Stomach smooth muscle (tissue), 2 donors: ENCODE results near the gene OSBPL6.
"Not testable (repeated sequence)": the region's sequence is repeated elsewhere in the genome, so short reads cannot be mapped to it uniquely, and the experiment has no call there.

ENCODE experiments used
- H3K27ac ChIP-seq: one replicate; pipeline ENCODE4 v1.7.0; 2013; ENCODE audit warnings: mild to moderate bottlenecking, low read length, inconsistent platforms
- H3K27me3 ChIP-seq, 2 donors: one replicate each; pipeline ENCODE4 v1.7.0; 2013; ENCODE audit warnings: low read length in 2 of 2; ENCODE audit not compliant: insufficient read depth in 2 of 2, control insufficient read depth in 1 of 2
- H3K36me3 ChIP-seq, 2 donors: one replicate each; pipeline ENCODE4 v1.7.0; 2013; ENCODE audit warnings: low read length in 2 of 2; ENCODE audit not compliant: control insufficient read depth in 2 of 2, insufficient read depth in 2 of 2
- H3K4me1 ChIP-seq: one replicate; pipeline ENCODE4 v1.7.0; 2013; ENCODE audit warnings: low read length; ENCODE audit not compliant: control insufficient read depth, insufficient read depth
- H3K4me3 ChIP-seq, 2 donors: one replicate each; pipeline ENCODE4 v1.7.0; 2013; ENCODE audit warnings: low read length in 2 of 2
- H3K9ac ChIP-seq, 2 donors: one replicate each; pipeline ENCODE4 v1.7.0; 2013; ENCODE audit warnings: low read length in 2 of 2, mild to moderate bottlenecking in 1 of 2
- H3K9me3 ChIP-seq, 2 donors: one replicate each; pipeline ENCODE4 v1.7.0; 2013; ENCODE audit warnings: low read length in 2 of 2; ENCODE audit not compliant: control insufficient read depth in 2 of 2
- donor health status: healthy.
- donor health status: Pancreatic carcinoma.

OSBPL6 gene

DNA sequence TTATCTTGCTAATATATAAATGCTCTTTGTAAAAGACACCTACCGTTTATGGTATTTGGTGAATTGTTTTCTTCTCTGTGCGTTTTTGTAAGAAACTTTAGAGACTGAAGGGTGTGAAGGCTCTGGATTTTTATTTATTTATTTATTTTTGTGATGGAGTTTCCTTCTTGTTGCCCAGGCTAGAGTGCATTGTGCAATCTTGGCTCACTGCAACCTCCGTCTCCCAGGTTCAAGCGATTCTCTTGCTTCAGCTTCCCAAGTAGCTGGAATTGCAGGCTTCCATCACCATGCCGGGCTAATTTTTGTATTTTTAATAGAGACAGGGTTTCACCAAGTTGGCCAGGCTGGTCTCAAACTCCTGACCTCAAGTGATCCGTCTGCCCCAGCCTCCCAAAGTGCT lies 129.0 kb downstream of the OSBPL6 start:
- not testable (repeated sequence) for H3K4me3 ChIP-seq, H3K4me1 ChIP-seq, H3K9ac ChIP-seq, H3K27ac ChIP-seq, H3K36me3 ChIP-seq, H3K9me3 ChIP-seq, H3K27me3 ChIP-seq

DNA sequence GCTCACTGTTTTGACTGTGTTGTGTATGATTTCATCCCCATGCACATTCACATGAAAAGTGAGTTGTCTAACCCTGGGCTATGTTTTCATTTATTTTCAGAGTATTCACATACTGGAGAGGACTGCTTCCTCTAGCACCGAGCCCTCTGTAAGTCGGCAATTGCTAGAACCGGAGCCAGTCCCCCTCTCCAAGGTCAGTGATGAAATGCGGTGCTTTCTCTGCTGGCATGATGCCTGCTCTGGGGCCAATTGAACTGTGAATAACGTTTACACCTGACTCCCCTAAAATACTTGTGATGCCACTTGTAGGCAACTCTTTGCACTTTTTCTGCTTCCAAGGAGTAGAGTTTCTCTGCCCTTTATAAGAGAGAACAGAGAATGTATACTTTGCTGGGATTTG lies 129.8 kb downstream of the OSBPL6 start:
- Histone ChIP-seq H3K27me3 (no peaks in the 10 kb centered on the region), H3K4me3 (no peak overlapping the region), H3K4me1 (no peaks in the 10 kb centered on the region), H3K9me3 (no peaks in the 10 kb centered on the region), H3K27ac (no peak overlapping the region), H3K9ac (no peak overlapping the region), H3K36me3 (no peaks in the 10 kb centered on the region)

DNA sequence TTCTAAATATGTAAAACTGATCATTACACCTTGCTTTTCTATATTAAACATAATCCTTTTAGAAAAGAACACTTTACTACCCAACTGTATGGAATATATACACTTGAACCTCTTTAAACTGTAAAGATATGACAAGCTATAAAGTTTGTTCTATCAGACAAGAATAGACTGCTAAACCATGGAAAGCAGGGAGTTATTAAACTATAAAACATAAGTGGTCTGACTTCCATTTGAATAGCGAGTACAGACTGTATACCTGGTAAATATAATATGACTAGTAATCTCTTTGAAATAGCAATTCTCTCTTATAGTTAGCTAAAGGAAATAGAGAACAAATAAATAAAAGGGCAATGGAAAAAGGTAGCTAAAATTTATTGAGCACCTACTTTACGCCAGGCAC lies 131.0 kb downstream of the OSBPL6 start:
- Histone ChIP-seq H3K36me3 (no peaks in the 10 kb centered on the region), H3K4me1 (no peaks in the 10 kb centered on the region), H3K27me3 (no peaks in the 10 kb centered on the region), H3K9me3 (no peaks in the 10 kb centered on the region), H3K4me3 (no peak overlapping the region), H3K9ac (no peak overlapping the region), H3K27ac (no peak overlapping the region)

DNA sequence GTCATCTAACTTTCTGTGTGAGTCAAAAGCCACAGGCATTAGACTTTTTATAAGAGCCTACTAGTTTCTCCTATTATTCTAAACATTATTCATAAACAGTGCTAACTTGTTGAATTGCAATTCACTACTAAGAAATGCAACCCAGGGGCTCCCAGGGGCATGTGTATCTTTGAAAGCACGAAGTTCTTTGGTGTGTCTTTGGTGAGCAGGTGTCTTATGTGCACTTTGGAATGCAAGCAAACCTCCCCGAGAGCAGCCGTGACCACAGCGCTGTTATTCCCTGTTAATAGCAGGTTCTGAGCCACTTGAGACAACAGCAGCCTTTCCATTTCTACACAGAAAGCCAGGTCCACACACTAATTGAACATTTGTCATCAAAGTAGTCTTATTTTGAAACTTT lies 133.2 kb downstream of the OSBPL6 start:
- Histone ChIP-seq H3K4me1 (no peaks in the 10 kb centered on the region), H3K4me3 (no peak overlapping the region), H3K36me3 (no peaks in the 10 kb centered on the region), H3K9me3 (no peaks in the 10 kb centered on the region), H3K9ac (no peak overlapping the region), H3K27me3 (no peaks in the 10 kb centered on the region), H3K27ac (no peak overlapping the region)

DNA sequence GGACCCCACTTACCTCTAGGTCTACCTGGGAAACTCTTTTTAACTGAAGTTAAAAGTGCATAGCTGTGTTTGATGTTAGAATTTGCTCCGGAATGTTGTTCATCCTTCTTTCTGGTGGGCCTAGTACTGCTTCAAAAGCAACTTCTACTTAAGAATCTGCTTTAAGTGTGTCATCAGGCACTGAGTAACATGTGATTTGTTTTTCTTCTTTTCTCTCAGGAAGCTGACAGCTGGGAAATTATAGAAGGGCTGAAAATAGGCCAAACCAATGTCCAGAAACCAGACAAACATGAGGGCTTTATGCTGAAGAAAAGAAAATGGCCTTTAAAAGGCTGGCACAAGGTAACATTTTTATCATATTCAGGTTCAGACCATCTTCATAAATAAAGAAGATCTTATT lies 133.7 kb downstream of the OSBPL6 start:
- no peaks in the 10 kb centered on the region for H3K36me3 ChIP-seq
- no peaks in the 10 kb centered on the region for H3K27me3 ChIP-seq
- no peaks in the 10 kb centered on the region for H3K9me3 ChIP-seq
- H3K27ac ChIP-seq: no peak overlapping the region
- H3K4me3 ChIP-seq: no peak overlapping the region
- H3K4me1 ChIP-seq: no peaks in the 10 kb centered on the region
- no peak overlapping the region for H3K9ac ChIP-seq

DNA sequence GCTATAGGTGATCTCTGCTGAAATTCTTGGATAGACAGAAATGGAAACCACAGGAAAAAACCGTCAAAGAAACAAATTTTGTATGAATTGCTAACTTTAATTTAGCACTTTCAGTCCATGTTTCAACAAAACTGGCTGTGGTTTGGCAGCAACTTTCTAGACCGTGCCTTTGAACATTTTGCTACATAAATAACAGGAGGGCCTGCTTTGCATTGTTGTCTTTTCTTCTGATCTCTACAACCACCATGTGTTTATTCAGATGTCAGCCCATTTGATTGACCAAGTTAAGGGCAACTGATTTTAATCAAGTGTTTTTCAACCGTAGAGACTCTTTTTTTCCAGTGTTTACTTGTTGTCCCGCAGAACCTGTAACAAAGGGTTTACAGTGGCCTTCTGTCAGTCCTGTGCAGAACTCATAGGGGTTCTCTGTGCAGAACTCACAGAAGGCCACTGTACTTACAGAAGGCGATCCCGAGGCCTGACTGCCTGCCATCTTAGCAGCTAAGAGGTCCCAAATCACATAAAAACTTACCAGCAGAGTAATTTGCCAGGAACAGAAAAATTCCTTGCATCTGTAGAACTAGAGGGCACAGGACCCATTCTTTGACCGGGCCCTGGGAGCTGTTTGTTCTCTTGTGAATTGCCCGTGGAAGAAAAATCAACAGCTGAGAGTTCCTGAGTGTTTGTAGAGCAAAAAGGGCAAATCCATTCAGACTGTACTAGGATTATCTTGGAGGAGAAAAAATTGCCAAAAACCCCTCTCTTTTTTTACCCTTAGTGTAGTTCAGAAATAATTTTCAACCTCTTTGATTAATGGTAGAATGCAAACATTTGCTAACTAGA lies 136.1 kb downstream of the OSBPL6 start:
- H3K9me3 ChIP-seq: no peaks in the 10 kb centered on the region
- no peak overlapping the region for H3K4me3 ChIP-seq
- H3K36me3 ChIP-seq: no peaks in the 10 kb centered on the region
- H3K27me3 ChIP-seq: no peaks in the 10 kb centered on the region
- H3K27ac ChIP-seq: no peak overlapping the region
- H3K9ac ChIP-seq: no peak overlapping the region
- H3K4me1 ChIP-seq: no peaks in the 10 kb centered on the region

DNA sequence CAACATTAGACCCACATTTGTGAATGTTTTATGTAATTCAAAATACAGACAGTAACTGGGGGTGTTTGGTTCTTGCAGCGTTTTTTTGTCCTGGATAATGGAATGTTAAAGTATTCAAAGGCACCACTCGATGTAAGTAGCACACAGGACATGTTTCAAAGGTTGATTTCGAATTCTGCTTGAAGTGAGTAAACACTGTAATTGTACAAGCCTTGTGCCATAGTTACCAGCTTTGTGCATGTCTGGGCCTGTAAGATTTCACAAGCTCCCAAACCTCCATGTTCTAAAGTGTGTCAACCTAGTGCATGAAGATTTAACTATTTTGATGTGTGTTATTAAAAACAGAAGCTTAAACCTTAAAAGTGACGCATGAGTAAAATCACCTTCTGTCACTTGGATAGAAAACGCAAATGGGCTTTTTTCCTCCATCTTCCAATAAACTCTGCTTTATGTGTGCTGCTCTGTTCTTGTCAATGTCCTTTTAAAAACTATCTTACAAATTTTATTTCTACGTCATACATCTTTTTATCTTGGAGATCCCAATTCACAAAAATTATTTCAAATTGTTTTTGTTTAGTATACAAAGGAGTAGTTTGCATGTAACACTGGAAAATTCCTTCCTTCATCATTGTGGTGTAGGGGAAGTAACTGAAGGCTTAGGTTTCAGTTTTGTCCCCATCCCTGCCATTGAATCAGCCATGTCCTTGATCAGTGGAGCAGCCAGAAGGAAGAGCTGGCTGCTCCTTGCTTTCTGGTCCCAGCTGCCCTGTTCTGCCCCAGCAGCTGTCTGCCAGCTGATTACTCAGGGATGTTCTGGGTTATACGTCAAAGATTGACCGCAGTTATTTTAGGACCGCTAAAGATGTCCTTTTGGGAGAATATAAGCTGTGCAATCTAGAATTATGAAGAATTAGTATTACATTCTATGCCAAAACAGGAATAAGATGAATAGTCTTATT lies 137.4 kb downstream of the OSBPL6 start:
- Histone ChIP-seq H3K9me3 (no peaks in the 10 kb centered on the region), H3K27me3 (no peaks in the 10 kb centered on the region), H3K36me3 (no peaks in the 10 kb centered on the region), H3K4me1 (no peaks in the 10 kb centered on the region), H3K27ac (no peak overlapping the region), H3K4me3 (no peak overlapping the region), H3K9ac (no peak overlapping the region)

DNA sequence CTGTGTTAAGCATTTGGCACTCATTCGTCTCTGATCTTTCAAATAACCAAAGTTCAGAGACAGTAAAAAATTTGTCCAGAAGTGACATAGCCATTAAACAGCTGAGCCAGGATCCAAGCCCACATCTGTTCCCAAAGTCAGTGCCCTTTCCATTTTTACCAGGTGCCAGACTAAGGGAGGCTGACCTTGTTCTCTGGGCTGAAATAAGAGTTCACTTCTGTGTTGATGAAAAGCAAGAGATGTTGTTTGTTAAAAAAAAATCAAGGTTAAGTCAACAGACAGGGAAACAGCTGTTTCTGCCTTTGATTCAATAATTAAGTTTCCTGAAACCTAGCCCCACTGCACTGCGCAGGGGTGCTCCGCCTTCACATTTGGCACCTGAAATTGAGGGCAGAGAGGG lies 139.5 kb downstream of the OSBPL6 start:
- no peak overlapping the region for H3K4me3 ChIP-seq
- H3K4me1 ChIP-seq: no peaks in the 10 kb centered on the region
- H3K9me3 ChIP-seq: no peaks in the 10 kb centered on the region
- no peaks in the 10 kb centered on the region for H3K36me3 ChIP-seq
- H3K27ac ChIP-seq: no peak overlapping the region
- H3K9ac ChIP-seq: no peak overlapping the region
- no peaks in the 10 kb centered on the region for H3K27me3 ChIP-seq

DNA sequence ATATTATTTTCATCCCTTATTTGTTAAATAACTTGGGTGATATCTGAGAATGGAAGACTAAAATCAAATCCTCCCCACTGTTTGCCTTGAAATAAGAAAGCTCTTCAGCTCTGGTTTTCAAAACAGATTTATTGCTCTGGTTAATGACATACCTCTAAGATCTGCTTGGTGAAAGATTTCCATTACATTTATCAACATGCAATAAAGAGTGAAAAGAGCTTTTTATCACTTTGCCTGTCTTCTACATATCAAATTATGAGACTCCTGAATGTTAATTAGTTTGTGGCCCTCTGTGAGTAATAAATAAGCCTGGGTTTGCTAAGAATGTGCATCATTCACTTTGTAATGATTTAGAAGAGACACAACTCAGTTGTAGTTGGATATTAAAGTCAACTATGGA lies 140.9 kb downstream of the OSBPL6 start:
- no peaks in the 10 kb centered on the region for H3K27me3 ChIP-seq
- no peak overlapping the region for H3K27ac ChIP-seq
- no peak overlapping the region for H3K9ac ChIP-seq
- no peaks in the 10 kb centered on the region for H3K4me1 ChIP-seq
- H3K36me3 ChIP-seq: no peaks in the 10 kb centered on the region
- H3K9me3 ChIP-seq: no peaks in the 10 kb centered on the region
- no peak overlapping the region for H3K4me3 ChIP-seq

DNA sequence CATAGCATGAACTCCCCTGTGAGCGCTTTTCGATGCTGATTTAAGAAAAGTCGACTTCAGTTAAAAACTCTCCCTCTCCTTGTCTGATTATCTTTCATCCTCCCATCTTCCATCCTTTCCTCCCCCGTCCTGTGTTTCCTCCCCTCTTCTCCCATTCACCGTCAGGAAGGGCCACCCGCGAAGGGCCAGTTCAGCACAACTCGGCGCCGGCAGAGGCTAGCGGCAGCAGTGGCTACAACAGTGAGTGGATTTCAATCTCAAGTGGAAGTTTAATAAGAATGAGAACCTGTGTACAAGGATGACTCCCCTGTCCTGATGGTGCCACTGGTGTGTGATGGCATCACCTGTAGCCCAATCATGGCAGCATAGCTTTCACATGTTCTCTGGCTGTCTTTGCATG lies 149.8 kb downstream of the OSBPL6 start:
- Histone ChIP-seq H3K9ac (no peak overlapping the region), H3K27me3 (no peaks in the 10 kb centered on the region), H3K4me3 (no peak overlapping the region), H3K27ac (no peak overlapping the region), H3K9me3 (no peaks in the 10 kb centered on the region), H3K4me1 (no peaks in the 10 kb centered on the region), H3K36me3 (peaks cover 0 to 1% of the 10 kb centered on the region in 2 donors)

DNA sequence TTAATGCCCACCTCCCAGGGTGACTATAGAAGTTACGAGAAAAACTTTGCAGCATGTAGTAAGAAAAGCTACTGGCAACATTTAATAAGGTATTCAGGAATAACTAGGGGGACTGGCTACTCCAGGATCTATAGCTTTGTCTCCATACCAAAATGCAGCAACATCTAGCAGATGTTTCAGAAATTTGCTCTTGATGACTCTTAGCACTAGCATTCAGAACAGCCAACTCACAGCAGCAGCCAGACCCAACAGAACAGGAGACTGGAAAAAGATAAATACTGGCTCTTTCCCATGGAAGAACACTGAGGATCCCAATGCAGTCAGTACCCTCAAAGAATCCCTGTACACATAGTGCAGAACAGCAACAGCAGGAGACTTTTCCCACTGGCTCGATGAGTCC lies 151.6 kb downstream of the OSBPL6 start:
- Histone ChIP-seq H3K9ac (no peak overlapping the region), H3K9me3 (no peaks in the 10 kb centered on the region), H3K4me3 (no peak overlapping the region), H3K4me1 (no peaks in the 10 kb centered on the region), H3K27ac (no peak overlapping the region), H3K36me3 (peaks cover 0 to 5% of the 10 kb centered on the region in 2 donors), H3K27me3 (no peaks in the 10 kb centered on the region)
